HepG2 (cell line): ENCODE data around the gene TRAF4. TPM values are rescaled to one million over a fixed set of nuclear protein-coding genes. Genes with fewer than 3 reads are reported as not detected.

Experiments
- HHEX ChIP-seq: IDR thresholded peaks from 2 replicates; pipeline ENCODE4 v1.6.1; 2016; ENCODE audit warnings: control low read depth
- HOXA3 ChIP-seq: sonication (generic); formaldehyde crosslinking; IDR thresholded peaks from 2 replicates; pipeline ENCODE4 v1.5.0; 2020; ENCODE audit warnings: missing genetic modification reagents
- MBNL3 ChIP-seq: fragments of 250-450 bp; sonication (Bioruptor Pico); conservative IDR thresholded peaks from 2 replicates; pipeline ENCODE4 v1.8.0; 2022; ENCODE audit warnings: mild to moderate bottlenecking, inconsistent platforms
- NAIF1 ChIP-seq: sonication (generic); formaldehyde crosslinking; IDR thresholded peaks from 2 replicates; pipeline ENCODE4 v1.5.0; 2020; ENCODE audit warnings: mild to moderate bottlenecking, missing genetic modification reagents, borderline replicate concordance
- NCOA2 ChIP-seq: sonication (generic); formaldehyde crosslinking; IDR thresholded peaks from 2 replicates; pipeline ENCODE4 v1.8.0; 2022; ENCODE audit warnings: inconsistent platforms
- PCBP2 ChIP-seq: fragments of 200-400 bp; formaldehyde crosslinking; optimal IDR thresholded peaks from 2 replicates; pipeline ENCODE3; 2018; ENCODE audit warnings: low read length, low read depth; ENCODE audit not compliant: poor library complexity, severe bottlenecking
- TBX2 ChIP-seq: sonication (generic); formaldehyde crosslinking; IDR thresholded peaks from 2 replicates; pipeline ENCODE4 v1.5.0; 2020; ENCODE audit warnings: missing genetic modification reagents, mild to moderate bottlenecking, borderline replicate concordance
- ZNF20 ChIP-seq: sonication (generic); formaldehyde crosslinking; IDR thresholded peaks from 2 replicates; pipeline ENCODE4 v1.4.0; 2020; ENCODE audit warnings: mild to moderate bottlenecking, moderate library complexity, missing genetic modification reagents
- ZNF788 ChIP-seq: sonication (generic); formaldehyde crosslinking; IDR thresholded peaks from 2 replicates; pipeline ENCODE4 v1.5.0; 2020; ENCODE audit warnings: mild to moderate bottlenecking, missing genetic modification reagents, borderline replicate concordance
- polyA plus RNA-seq, 8 experiments: library from polyadenylated mRNA; depleted of rRNA in 3 of 8; stranded (reverse) in 7 of 8; unstranded in 1 of 8; fragments of >200 nt; fragmentation: Illumina TruSeq in 4 of 8; extraction: Trizol in 4 of 8; gene quantifications; 2 replicates each; pipeline versions ENCODE4 v1.2.1 to v1.2.3, GENCODE V29; 2011 to 2016; ENCODE audit warnings: low read depth in 4 of 8, missing spikeins in 1 of 8, mixed read lengths in 1 of 8; ENCODE audit not compliant: insufficient read depth in 1 of 8
- total RNA-seq, 5 experiments: library from RNA; depleted of rRNA; stranded (reverse); fragments of >200 nt; fragmentation: Illumina TruSeq; extraction: Trizol; gene quantifications; 2 replicates each; pipeline ENCODE4 v1.2.3, GENCODE V29; 2016; ENCODE audit warnings: low read depth in 1 of 5
- TF ChIP-seq, protein P1 (sequence below): sonication (generic); formaldehyde crosslinking; IDR thresholded peaks from 2 replicates; pipeline ENCODE4 v1.5.0; 2020; ENCODE audit warnings: mild to moderate bottlenecking, missing genetic modification reagents, borderline replicate concordance
- TF ChIP-seq, protein P2 (sequence below): sonication (generic); formaldehyde crosslinking; IDR thresholded peaks from 2 replicates; pipeline ENCODE4 v1.4.0; 2020; ENCODE audit warnings: mild to moderate bottlenecking, low read depth, missing genetic modification reagents
- TF ChIP-seq, protein P3 (sequence below): IDR thresholded peaks from 2 replicates; pipeline ENCODE4 v1.6.1; 2016; ENCODE audit warnings: low read depth, borderline replicate concordance
- TF ChIP-seq, protein P4 (sequence below): sonication (generic); formaldehyde crosslinking; IDR thresholded peaks from 2 replicates; pipeline ENCODE4 v1.5.1; 2020; ENCODE audit warnings: missing genetic modification reagents, mild to moderate bottlenecking, borderline replicate concordance
- TF ChIP-seq, protein P5 (sequence below): sonication (generic); formaldehyde crosslinking; IDR thresholded peaks from 2 replicates; pipeline ENCODE4 v1.5.0; 2020; ENCODE audit warnings: missing genetic modification reagents, mild to moderate bottlenecking, borderline replicate concordance

TRAF4 gene
- total and polyA plus RNA-seq, 2 of the 13 experiments (the other 11 are each of a cell fraction or from before 2014, with no cell fraction given) = 86.0 to 89.9 TPM

DNA sequence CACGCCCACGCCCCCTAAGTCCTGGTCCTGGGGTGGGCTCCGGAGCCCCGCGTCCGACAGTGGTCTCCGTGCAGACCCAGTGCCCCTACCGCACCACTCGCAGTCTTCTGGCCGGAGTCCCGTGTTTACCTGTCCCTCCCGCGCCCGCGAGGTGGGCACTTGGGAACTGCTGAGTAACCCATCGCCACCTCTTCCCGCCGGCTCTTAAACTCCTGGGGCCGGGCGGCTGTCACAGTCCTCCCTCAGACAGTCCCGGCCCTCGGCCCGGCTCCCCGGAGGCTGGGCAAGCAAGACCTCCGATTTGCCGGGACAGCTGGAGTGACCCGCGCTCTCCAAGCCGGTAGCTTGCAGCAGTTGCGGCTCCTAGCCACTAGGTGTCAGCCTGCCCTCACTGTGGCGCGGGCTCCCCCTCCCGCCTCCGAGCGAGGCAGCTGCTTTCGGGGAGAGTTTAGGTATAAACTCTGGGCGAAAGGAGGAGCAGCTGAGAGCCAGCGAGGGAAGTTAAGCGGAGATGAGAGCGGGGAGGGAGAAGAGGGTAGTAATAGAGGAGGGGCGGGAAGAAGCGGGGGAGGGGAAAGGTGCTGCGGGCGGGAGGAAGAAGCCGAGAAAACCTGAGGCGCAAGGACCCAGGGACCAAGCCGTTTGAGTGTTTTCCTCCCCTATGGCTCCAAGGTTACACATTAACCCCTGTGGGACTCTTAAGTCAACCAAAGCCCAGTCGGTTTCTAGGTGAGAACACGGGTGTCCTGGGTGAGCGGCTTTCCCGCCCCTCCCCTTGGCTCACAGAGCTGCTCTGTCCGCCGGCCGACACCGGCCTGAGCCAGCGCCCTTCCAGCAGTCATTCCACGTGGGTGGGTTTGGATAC, 17.0 kb upstream of the TRAF4 start (continued):
- TF ChIP-seq, protein P1, sequence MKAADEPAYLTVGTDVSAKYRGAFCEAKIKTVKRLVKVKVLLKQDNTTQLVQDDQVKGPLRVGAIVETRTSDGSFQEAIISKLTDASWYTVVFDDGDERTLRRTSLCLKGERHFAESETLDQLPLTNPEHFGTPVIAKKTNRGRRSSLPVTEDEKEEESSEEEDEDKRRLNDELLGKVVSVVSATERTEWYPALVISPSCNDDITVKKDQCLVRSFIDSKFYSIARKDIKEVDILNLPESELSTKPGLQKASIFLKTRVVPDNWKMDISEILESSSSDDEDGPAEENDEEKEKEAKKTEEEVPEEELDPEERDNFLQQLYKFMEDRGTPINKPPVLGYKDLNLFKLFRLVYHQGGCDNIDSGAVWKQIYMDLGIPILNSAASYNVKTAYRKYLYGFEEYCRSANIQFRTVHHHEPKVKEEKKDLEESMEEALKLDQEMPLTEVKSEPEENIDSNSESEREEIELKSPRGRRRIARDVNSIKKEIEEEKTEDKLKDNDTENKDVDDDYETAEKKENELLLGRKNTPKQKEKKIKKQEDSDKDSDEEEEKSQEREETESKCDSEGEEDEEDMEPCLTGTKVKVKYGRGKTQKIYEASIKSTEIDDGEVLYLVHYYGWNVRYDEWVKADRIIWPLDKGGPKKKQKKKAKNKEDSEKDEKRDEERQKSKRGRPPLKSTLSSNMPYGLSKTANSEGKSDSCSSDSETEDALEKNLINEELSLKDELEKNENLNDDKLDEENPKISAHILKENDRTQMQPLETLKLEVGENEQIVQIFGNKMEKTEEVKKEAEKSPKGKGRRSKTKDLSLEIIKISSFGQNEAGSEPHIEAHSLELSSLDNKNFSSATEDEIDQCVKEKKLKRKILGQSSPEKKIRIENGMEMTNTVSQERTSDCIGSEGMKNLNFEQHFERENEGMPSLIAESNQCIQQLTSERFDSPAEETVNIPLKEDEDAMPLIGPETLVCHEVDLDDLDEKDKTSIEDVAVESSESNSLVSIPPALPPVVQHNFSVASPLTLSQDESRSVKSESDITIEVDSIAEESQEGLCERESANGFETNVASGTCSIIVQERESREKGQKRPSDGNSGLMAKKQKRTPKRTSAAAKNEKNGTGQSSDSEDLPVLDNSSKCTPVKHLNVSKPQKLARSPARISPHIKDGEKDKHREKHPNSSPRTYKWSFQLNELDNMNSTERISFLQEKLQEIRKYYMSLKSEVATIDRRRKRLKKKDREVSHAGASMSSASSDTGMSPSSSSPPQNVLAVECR (CRISPR knock-in tag) = peak; percentile 86
- TF ChIP-seq HOXA3 (peak; percentile 56), ZNF788 (CRISPR knock-in tag) (peak; percentile 58; the same call in 1 of the 2 replicates), MBNL3 (CRISPR knock-in tag) (no peak), NAIF1 (CRISPR knock-in tag) (no peak), NCOA2 (CRISPR knock-in tag) (0 out of 2 replicates have a peak, but pooled peaks have one; percentile 22), PCBP2 (no peak), HHEX (CRISPR knock-in tag) (no peak), TBX2 (CRISPR knock-in tag) (peak; percentile 53; the same call in 1 of the 2 replicates), ZNF20 (CRISPR knock-in tag) (no peak)
- TF ChIP-seq, protein P2, sequence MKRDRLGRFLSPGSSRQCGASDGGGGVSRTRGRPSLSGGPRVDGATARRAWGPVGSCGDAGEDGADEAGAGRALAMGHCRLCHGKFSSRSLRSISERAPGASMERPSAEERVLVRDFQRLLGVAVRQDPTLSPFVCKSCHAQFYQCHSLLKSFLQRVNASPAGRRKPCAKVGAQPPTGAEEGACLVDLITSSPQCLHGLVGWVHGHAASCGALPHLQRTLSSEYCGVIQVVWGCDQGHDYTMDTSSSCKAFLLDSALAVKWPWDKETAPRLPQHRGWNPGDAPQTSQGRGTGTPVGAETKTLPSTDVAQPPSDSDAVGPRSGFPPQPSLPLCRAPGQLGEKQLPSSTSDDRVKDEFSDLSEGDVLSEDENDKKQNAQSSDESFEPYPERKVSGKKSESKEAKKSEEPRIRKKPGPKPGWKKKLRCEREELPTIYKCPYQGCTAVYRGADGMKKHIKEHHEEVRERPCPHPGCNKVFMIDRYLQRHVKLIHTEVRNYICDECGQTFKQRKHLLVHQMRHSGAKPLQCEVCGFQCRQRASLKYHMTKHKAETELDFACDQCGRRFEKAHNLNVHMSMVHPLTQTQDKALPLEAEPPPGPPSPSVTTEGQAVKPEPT = peak; percentile 78; the same call in 1 of the 2 replicates
- TF ChIP-seq, protein P3, sequence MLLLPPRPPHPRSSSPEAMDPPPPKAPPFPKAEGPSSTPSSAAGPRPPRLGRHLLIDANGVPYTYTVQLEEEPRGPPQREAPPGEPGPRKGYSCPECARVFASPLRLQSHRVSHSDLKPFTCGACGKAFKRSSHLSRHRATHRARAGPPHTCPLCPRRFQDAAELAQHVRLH (CRISPR knock-in tag) = peak; percentile 67; the same call in 1 of the 2 replicates
- TF ChIP-seq, protein P4, sequence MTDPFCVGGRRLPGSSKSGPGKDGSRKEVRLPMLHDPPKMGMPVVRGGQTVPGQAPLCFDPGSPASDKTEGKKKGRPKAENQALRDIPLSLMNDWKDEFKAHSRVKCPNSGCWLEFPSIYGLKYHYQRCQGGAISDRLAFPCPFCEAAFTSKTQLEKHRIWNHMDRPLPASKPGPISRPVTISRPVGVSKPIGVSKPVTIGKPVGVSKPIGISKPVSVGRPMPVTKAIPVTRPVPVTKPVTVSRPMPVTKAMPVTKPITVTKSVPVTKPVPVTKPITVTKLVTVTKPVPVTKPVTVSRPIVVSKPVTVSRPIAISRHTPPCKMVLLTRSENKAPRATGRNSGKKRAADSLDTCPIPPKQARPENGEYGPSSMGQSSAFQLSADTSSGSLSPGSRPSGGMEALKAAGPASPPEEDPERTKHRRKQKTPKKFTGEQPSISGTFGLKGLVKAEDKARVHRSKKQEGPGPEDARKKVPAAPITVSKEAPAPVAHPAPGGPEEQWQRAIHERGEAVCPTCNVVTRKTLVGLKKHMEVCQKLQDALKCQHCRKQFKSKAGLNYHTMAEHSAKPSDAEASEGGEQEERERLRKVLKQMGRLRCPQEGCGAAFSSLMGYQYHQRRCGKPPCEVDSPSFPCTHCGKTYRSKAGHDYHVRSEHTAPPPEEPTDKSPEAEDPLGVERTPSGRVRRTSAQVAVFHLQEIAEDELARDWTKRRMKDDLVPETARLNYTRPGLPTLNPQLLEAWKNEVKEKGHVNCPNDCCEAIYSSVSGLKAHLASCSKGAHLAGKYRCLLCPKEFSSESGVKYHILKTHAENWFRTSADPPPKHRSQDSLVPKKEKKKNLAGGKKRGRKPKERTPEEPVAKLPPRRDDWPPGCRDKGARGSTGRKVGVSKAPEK (CRISPR knock-in tag) = no peak
- TF ChIP-seq, protein P5, sequence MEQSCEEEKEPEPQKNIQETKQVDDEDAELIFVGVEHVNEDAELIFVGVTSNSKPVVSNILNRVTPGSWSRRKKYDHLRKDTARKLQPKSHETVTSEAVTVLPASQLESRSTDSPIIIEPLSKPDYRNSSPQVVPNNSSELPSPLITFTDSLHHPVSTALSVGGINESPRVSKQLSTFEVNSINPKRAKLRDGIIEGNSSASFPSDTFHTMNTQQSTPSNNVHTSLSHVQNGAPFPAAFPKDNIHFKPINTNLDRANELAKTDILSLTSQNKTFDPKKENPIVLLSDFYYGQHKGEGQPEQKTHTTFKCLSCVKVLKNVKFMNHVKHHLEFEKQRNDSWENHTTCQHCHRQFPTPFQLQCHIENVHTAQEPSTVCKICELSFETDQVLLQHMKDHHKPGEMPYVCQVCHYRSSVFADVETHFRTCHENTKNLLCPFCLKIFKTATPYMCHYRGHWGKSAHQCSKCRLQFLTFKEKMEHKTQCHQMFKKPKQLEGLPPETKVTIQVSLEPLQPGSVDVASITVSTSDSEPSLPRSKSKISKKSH (CRISPR knock-in tag) = no peak; the same call in 1 of the 2 replicates
